ENCODE data around the gene RIIAD1. TPM values are rescaled to one million over a fixed set of nuclear protein-coding genes. Genes with fewer than 3 reads are reported as not detected.

The RIIAD1 gene
- total and polyA plus RNA-seq, 2 donors (not counting 3 experiments of a cell fraction or from before 2014, with no cell fraction given): not detected

DNA sequence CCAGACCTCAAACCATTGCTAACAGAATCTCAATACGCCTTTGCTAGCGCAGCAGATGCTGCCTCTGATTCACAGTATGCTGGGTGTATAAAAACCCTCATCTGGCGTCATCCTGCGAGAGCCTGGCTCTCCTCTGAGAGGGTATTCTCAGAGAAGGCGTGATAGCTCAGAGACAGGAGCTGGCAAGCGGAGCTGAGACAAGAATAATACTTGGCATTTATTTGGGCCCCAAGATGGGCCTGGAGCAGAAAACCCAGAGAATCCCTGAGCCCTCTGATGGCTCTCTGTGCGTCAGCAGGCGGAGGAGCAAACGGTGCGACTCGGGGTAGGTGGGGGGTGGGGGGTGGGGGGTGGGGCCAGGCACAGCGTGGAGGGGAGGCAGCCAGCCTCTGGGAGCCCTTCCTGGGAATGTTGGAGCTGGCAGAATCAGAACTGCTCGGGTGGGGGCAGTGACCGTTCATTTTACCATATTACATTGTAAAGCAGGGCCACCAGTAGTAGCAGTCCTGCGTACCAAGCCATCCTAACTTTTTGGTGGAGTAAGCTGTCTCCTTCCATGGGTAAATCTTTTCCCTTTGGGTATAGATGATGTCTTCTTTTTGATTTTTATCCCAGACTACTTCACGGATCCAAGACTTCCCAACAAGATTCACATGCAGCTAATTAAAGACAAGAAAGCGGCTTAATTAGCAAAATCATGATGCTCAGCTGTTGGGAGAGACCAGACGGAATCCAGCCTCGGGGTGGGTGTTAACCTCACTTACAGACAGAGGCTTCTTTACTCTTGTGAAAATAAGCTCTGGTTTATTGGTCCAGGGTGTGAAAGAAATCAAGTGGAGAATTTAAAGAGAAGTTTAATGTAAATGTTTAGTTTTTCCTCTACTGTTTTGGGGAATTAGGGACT lies 7.1 kb downstream of the RIIAD1 start:
- H4K20me1 ChIP-seq (replicated peaks; ENCODE audit: control insufficient read depth, extremely low read depth, insufficient read depth, low read length): no peaks in the 10 kb centered on the region
- intact Hi-C loops (cut with micrococcal nuclease): no loop called here
- no peak overlapping the region for H3K4me2 ChIP-seq (ENCODE audit: insufficient read depth, low read length)
- no peaks in the 10 kb centered on the region for H3K36me3 ChIP-seq (ENCODE audit: control insufficient read depth in 2 of 2, extremely low read depth in 1 of 2, insufficient read depth in 2 of 2, low read length in 2 of 2)
- no TSS peak for BruUV-seq (replicated peaks)
- FAIRE-seq (no peak), DNase-seq (ENCODE audit: low read depth, low spot score) (no peak)
- no peak overlapping the region for H3K4me3 ChIP-seq (replicated peaks in 1 of 3; ENCODE audit: insufficient read depth in 1 of 3, low read depth in 1 of 3, low read length in 3 of 3)
- no peak overlapping the region for H3K27ac ChIP-seq (ENCODE audit: insufficient read depth, low read depth, low read length)
- TF ChIP-seq EZH2 (IDR thresholded peaks at IDR 0.05; ENCODE audit: borderline replicate concordance, low read depth, low read length, severe bottlenecking): peak; percentile 9
- TF ChIP-seq, protein P1, sequence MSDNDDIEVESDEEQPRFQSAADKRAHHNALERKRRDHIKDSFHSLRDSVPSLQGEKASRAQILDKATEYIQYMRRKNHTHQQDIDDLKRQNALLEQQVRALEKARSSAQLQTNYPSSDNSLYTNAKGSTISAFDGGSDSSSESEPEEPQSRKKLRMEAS (IDR thresholded peaks at IDR 0.05; ENCODE audit: insufficient read depth, insufficient read length): no peak
- no peak overlapping the region for H3K9ac ChIP-seq (replicated peaks; ENCODE audit: extremely low read depth, insufficient read depth, low read length)
- H3K9me3 ChIP-seq (replicated peaks; ENCODE audit: control insufficient read depth, insufficient read depth, low read length): no peaks in the 10 kb centered on the region
- H3K79me2 ChIP-seq (ENCODE audit: control insufficient read depth, insufficient read depth, low read length): no peaks in the 10 kb centered on the region
- no peaks in the 10 kb centered on the region for H3K9me1 ChIP-seq (replicated peaks; ENCODE audit: control insufficient read depth, extremely low read depth, insufficient read depth, low read length)
- CTCF ChIA-PET: interaction anchor here (0.8 to 1.1 kb wide), 2 partner anchors 35 to 80 kb away, joined by 3 to 5 read pairs; no protein-coding TSS in a partner anchor
- H3K4me1 ChIP-seq (ENCODE audit: control insufficient read depth, extremely low read depth, insufficient read depth, low read length): no peaks in the 10 kb centered on the region
- no peak overlapping the region for H2AFZ ChIP-seq (ENCODE audit: low read depth, low read length)
- H3K27me3 ChIP-seq (ENCODE audit: control insufficient read depth in 2 of 2, insufficient read depth in 2 of 2, low read length in 2 of 2): peaks cover 26 to 28% of the 10 kb centered on the region in 2 experiments
- POLR2A ChIA-PET: interaction anchor here (0.7 kb wide), 1 partner anchor 89 kb away, joined by 5 read pairs; no protein-coding TSS in a partner anchor
- dilution Hi-C loops (cut with MboI; ENCODE audit: extremely low pct_ligation_motif_present, low sequenced_read_pairs): no loop called here

DNA sequence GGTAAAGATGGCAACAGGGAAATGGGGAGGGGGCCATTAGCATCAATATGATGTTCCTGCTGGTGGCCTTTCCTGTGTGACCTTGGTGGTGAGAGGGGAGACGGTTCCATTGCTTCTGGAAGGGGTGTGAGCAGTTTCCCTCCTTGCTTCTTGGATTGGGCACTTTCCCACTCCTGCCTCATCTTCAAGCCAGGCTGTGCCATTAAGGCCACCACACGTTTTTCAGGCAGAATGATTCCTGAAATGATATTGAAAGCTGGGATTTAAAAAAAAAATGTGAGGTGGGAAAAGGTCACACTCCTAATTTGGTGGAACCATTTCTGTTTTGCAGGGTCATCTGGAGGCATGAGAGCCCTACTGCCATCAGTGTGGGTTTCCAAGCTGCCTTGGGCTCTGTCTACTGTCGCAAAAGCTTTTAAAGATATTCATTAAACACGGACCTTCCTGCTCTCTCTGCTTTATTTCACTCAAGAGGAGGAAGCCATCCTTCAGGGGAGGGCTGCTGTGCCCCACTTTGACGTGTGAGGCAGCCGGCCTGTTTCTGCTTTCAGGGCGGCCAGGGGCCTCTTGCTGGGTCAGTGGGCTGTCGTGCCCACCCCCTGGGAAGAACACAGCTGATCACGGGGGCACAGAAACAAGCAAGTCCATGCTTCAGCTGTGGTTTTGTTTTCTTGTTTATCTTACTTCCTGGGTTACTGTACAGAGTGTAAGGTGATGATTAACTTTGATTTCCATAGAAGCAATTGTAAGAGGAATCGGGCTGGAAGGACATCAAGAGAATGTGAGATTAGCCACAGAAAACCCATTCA lies 8.0 kb downstream of the RIIAD1 start:
- Histone ChIP-seq H3K9me3 (replicated peaks; ENCODE audit: control insufficient read depth, insufficient read depth, low read length) (no peaks in the 10 kb centered on the region), H3K4me1 (ENCODE audit: control insufficient read depth, extremely low read depth, insufficient read depth, low read length) (no peaks in the 10 kb centered on the region), H3K4me3 (replicated peaks in 1 of 3; ENCODE audit: insufficient read depth in 1 of 3, low read depth in 1 of 3, low read length in 3 of 3) (no peak overlapping the region), H3K27me3 (ENCODE audit: control insufficient read depth in 2 of 2, insufficient read depth in 2 of 2, low read length in 2 of 2) (peaks cover 20 to 24% of the 10 kb centered on the region in 2 experiments), H3K4me2 (ENCODE audit: insufficient read depth, low read length) (no peak overlapping the region), H3K9ac (replicated peaks; ENCODE audit: extremely low read depth, insufficient read depth, low read length) (no peak overlapping the region), H3K27ac (ENCODE audit: insufficient read depth, low read depth, low read length) (no peak overlapping the region), H3K36me3 (ENCODE audit: control insufficient read depth in 2 of 2, extremely low read depth in 1 of 2, insufficient read depth in 2 of 2, low read length in 2 of 2) (no peaks in the 10 kb centered on the region), H2AFZ (ENCODE audit: low read depth, low read length) (no peak overlapping the region), H4K20me1 (replicated peaks; ENCODE audit: control insufficient read depth, extremely low read depth, insufficient read depth, low read length) (no peaks in the 10 kb centered on the region), H3K9me1 (replicated peaks; ENCODE audit: control insufficient read depth, extremely low read depth, insufficient read depth, low read length) (no peaks in the 10 kb centered on the region), H3K79me2 (ENCODE audit: control insufficient read depth, insufficient read depth, low read length) (no peaks in the 10 kb centered on the region)
- no peak for DNase-seq (ENCODE audit: low read depth, low spot score)
- ChIA-PET POLR2A (no interaction called here), CTCF (interaction anchor here (1.1 to 1.4 kb wide), 2 partner anchors 36 to 107 kb away, joined by 3 to 5 read pairs; no protein-coding TSS in a partner anchor)
- no peak for TF ChIP-seq POLR2A (IDR thresholded peaks at IDR 0.05; ENCODE audit: low read depth, low read length)
- TF ChIP-seq POLR2AphosphoS5 (IDR thresholded peaks at IDR 0.05; ENCODE audit: insufficient read depth, low read depth, low read length): no peak
- TF ChIP-seq FOS (IDR thresholded peaks at IDR 0.05; ENCODE audit: borderline replicate concordance, insufficient read depth, low read length): no peak
- TF ChIP-seq, protein P2, sequence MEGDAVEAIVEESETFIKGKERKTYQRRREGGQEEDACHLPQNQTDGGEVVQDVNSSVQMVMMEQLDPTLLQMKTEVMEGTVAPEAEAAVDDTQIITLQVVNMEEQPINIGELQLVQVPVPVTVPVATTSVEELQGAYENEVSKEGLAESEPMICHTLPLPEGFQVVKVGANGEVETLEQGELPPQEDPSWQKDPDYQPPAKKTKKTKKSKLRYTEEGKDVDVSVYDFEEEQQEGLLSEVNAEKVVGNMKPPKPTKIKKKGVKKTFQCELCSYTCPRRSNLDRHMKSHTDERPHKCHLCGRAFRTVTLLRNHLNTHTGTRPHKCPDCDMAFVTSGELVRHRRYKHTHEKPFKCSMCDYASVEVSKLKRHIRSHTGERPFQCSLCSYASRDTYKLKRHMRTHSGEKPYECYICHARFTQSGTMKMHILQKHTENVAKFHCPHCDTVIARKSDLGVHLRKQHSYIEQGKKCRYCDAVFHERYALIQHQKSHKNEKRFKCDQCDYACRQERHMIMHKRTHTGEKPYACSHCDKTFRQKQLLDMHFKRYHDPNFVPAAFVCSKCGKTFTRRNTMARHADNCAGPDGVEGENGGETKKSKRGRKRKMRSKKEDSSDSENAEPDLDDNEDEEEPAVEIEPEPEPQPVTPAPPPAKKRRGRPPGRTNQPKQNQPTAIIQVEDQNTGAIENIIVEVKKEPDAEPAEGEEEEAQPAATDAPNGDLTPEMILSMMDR (IDR thresholded peaks at IDR 0.05; ENCODE audit: extremely low read depth in 1 of 2, insufficient read depth in 1 of 2, low read depth in 1 of 2, low read length in 2 of 2): no peak
- TF ChIP-seq EZH2 (IDR thresholded peaks at IDR 0.05; ENCODE audit: borderline replicate concordance, low read depth, low read length, severe bottlenecking): no peak
- TF ChIP-seq, protein P1 (IDR thresholded peaks at IDR 0.05; ENCODE audit: insufficient read depth, insufficient read length): no peak
- no peak for TF ChIP-seq MYC (IDR thresholded peaks at IDR 0.05; ENCODE audit: low read depth, low read length)
- TF ChIP-seq GATA2 (IDR thresholded peaks at IDR 0.05; ENCODE audit: insufficient read depth, insufficient read length, low read depth, low read length): no peak
- no peak for TF ChIP-seq JUN (IDR thresholded peaks at IDR 0.05; ENCODE audit: borderline replicate concordance, insufficient read depth, insufficient read length, low read depth)
- FAIRE-seq: no peak
- no TSS peak for BruUV-seq (replicated peaks)
- dilution Hi-C loops (cut with MboI; ENCODE audit: extremely low pct_ligation_motif_present, low sequenced_read_pairs) (no loop called here), intact Hi-C loops (cut with micrococcal nuclease) (no loop called here)
